ENCODE data around the gene KIAA2012.

DNA sequence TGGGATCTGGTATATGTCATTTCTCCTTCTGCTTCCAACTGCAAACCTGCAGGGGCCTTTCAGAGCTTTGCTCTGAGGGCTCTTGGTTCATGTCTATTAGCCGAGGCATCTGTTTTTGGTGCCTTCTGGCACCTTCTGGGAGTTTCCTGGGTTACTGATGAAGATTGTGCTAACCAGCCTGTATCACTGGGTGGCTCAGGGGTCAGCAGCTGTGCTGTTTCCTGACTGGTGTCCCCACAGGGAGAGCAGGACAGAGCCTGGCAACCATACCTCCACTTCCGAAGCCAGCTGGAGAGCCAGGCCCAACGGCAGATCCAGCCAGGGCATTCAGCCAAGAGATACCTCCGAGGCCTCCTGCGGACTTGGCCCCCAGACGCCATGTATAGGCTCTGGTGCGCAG, 17.5 kb downstream of the KIAA2012 start:
- TF ChIP-seq YY1 (IDR thresholded peaks at IDR 0.05; ENCODE audit: insufficient read depth, insufficient read length) (no peak), ZNF274 (IDR thresholded peaks at IDR 0.05; ENCODE audit: low read depth, low read length) (no peak)

Data from NT2/D1 (cell line).